ENCODE data around the gene ELF1. TPM values are rescaled to one million over a fixed set of nuclear protein-coding genes. Genes with fewer than 3 reads are reported as not detected.

The ELF1 gene
- total and polyA plus RNA-seq, 5 experiments from 2014 or later, result 127 to 200 (median 155) TPM

GRCh38 chr13:41002606-41003005 lies 16.5 kb downstream of the ELF1 start:
- Mint-ChIP-seq H3K27me3 (no peaks in the 10 kb centered on the region), H3K27ac (peak overlapping the region in 8 of 10 donors; percentile 49 to 94 (median 90)), H3K4me1 (peaks cover 35 to 90% (median 70%) of the 10 kb centered on the region in 4 donors), H3K9me3 (no peaks in the 10 kb centered on the region), H3K4me3 (peak overlapping the region in 2 of 10 donors; percentile 58 to 73), H3K36me3 (peaks cover 0 to 17% (median 5%) of the 10 kb centered on the region in 3 donors)
- POLR2A ChIA-PET, result interaction anchor here (0.7 to 2.0 kb wide), 9 partner anchors 10 to 310 kb away, joined by 3 to 7 read pairs (median 5); no protein-coding TSS in a partner anchor
- ATAC-seq, result no peak
- no peak for DNase-seq

- H3K27me3 Mint-ChIP-seq, result no peaks in the 10 kb centered on the region
- ATAC-seq, result peak in 1 of 2 donors; percentile 32
- peaks cover 0 to 23% (median 5%) of the 10 kb centered on the region in 3 donors for H3K36me3 Mint-ChIP-seq
- H3K4me1 Mint-ChIP-seq, result peaks cover 38 to 90% (median 72%) of the 10 kb centered on the region in 4 donors
- POLR2A ChIA-PET, result interaction anchor here (1.0 to 1.6 kb wide), 2 partner anchors 15 to 270 kb away, joined by 4 to 6 read pairs; no protein-coding TSS in a partner anchor
- DNase-seq, result no peak
- H3K4me3 Mint-ChIP-seq, result peak overlapping the region; percentile 20 to 80 (median 60)
- H3K9me3 Mint-ChIP-seq, result no peaks in the 10 kb centered on the region
- peak overlapping the region; percentile 67 to 94 (median 90) for H3K27ac Mint-ChIP-seq
These were observed 17.4 kb downstream of the ELF1 start for GRCh38 chr13:41001695-41002094.

- Mint-ChIP-seq H3K4me1 (peaks cover 37 to 93% (median 76%) of the 10 kb centered on the region in 4 donors), H3K36me3 (peaks cover 0 to 28% (median 5%) of the 10 kb centered on the region in 3 donors), H3K27ac (peak overlapping the region in 8 of 10 donors; percentile 6 to 92 (median 54)), H3K27me3 (no peaks in the 10 kb centered on the region), H3K9me3 (no peaks in the 10 kb centered on the region), H3K4me3 (peak overlapping the region in 6 of 10 donors; percentile 11 to 68 (median 36))
- POLR2A ChIA-PET, result no interaction called here
- no peak for ATAC-seq
- DNase-seq, result no peak
These were observed 19.7 kb downstream of the ELF1 start for GRCh38 chr13:40999416-40999815.

- Mint-ChIP-seq H3K4me1 (peaks cover 39 to 95% (median 80%) of the 10 kb centered on the region in 4 donors), H3K27me3 (no peaks in the 10 kb centered on the region), H3K4me3 (peak overlapping the region in 9 of 10 donors; percentile 10 to 63 (median 37)), H3K27ac (peak overlapping the region; percentile 31 to 93 (median 81)), H3K9me3 (no peaks in the 10 kb centered on the region), H3K36me3 (peaks cover 0 to 32% (median 5%) of the 10 kb centered on the region in 3 donors)
- POLR2A ChIA-PET, result interaction anchor here (0.6 to 1.0 kb wide), 3 partner anchors 12 to 22 kb away, joined by 3 to 4 read pairs (median 3); no protein-coding TSS in a partner anchor
- DNase-seq (no peak), ATAC-seq (no peak)
These were observed 22.6 kb downstream of the ELF1 start for GRCh38 chr13:40996426-40997092.

GRCh38 chr13:40995997-40996396 lies 23.1 kb downstream of the ELF1 start:
- H3K4me1 Mint-ChIP-seq, result peaks cover 36 to 95% (median 77%) of the 10 kb centered on the region in 4 donors
- ATAC-seq (no peak), DNase-seq (no peak)
- POLR2A ChIA-PET, result interaction anchor here (1.0 kb wide), 2 partner anchors 18 to 22 kb away, joined by 3 to 4 read pairs; no protein-coding TSS in a partner anchor
- H3K9me3 Mint-ChIP-seq, result no peaks in the 10 kb centered on the region
- H3K36me3 Mint-ChIP-seq, result peaks cover 0 to 32% (median 5%) of the 10 kb centered on the region in 3 donors
- peak overlapping the region in 3 of 10 donors; percentile 1 to 66 (median 10) for H3K4me3 Mint-ChIP-seq
- H3K27me3 Mint-ChIP-seq, result no peaks in the 10 kb centered on the region
- peak overlapping the region in 7 of 10 donors; percentile 17 to 93 (median 84) for H3K27ac Mint-ChIP-seq

GRCh38 chr13:40994581-40995230 lies 24.4 kb downstream of the ELF1 start:
- no peak for ATAC-seq
- H3K27ac Mint-ChIP-seq, result peak overlapping the region; percentile 79 to 93 (median 90)
- POLR2A ChIA-PET, result interaction anchor here (0.6 to 1.0 kb wide), 3 partner anchors 14 to 297 kb away, joined by 3 read pairs; no protein-coding TSS in a partner anchor
- no peaks in the 10 kb centered on the region for H3K9me3 Mint-ChIP-seq
- H3K4me3 Mint-ChIP-seq, result peak overlapping the region; percentile 2 to 66 (median 52)
- H3K4me1 Mint-ChIP-seq, result peaks cover 38 to 96% (median 82%) of the 10 kb centered on the region in 4 donors
- no peaks in the 10 kb centered on the region for H3K27me3 Mint-ChIP-seq
- H3K36me3 Mint-ChIP-seq, result peaks cover 0 to 29% (median 4%) of the 10 kb centered on the region in 3 donors
- DNase-seq, result no peak

GRCh38 chr13:40993987-40994386 lies 25.1 kb downstream of the ELF1 start:
- no peaks in the 10 kb centered on the region for H3K9me3 Mint-ChIP-seq
- POLR2A ChIA-PET, result interaction anchor here (2.2 to 2.4 kb wide), 2 partner anchors 11 to 19 kb away, joined by 5 to 6 read pairs; no protein-coding TSS in a partner anchor

GRCh38 chr13:40992678-40993518 lies 26.2 kb downstream of the ELF1 start:
- peaks cover 0 to 17% (median under 1%) of the 10 kb centered on the region in 3 donors for H3K36me3 Mint-ChIP-seq
- peaks cover 34 to 95% (median 79%) of the 10 kb centered on the region in 4 donors for H3K4me1 Mint-ChIP-seq
- no peaks in the 10 kb centered on the region for H3K27me3 Mint-ChIP-seq
- DNase-seq, result no peak
- POLR2A ChIA-PET, result interaction anchor here (2.2 to 2.4 kb wide), 2 partner anchors 12 to 18 kb away, joined by 5 to 6 read pairs; no protein-coding TSS in a partner anchor
- no peaks in the 10 kb centered on the region for H3K9me3 Mint-ChIP-seq
- ATAC-seq, result peak; percentile 49 to 72
- H3K4me3 Mint-ChIP-seq, result peak overlapping the region in 7 of 10 donors; percentile 8 to 54 (median 33)
- H3K27ac Mint-ChIP-seq, result peak overlapping the region; percentile 64 to 93 (median 90)

More at GRCh38 chr13:40993987-40994386, 25.1 kb downstream of the ELF1 start:
- peaks cover 0 to 22% (median 2%) of the 10 kb centered on the region in 3 donors for H3K36me3 Mint-ChIP-seq
- peak overlapping the region; percentile 79 to 93 (median 90) for H3K27ac Mint-ChIP-seq
- ATAC-seq, result peak in 1 of 2 donors; percentile 16
- no peaks in the 10 kb centered on the region for H3K27me3 Mint-ChIP-seq
- DNase-seq, result no peak
- peak overlapping the region in 7 of 10 donors; percentile 12 to 63 (median 26) for H3K4me3 Mint-ChIP-seq
- peaks cover 34 to 94% (median 76%) of the 10 kb centered on the region in 4 donors for H3K4me1 Mint-ChIP-seq

- H3K27me3 Mint-ChIP-seq, result no peaks in the 10 kb centered on the region
- ATAC-seq, result no peak
- POLR2A ChIA-PET, result interaction anchor here (1.2 kb wide), 1 partner anchor 9 kb away, joined by 4 read pairs; no protein-coding TSS in a partner anchor
- H3K4me1 Mint-ChIP-seq, result peaks cover 27 to 90% (median 68%) of the 10 kb centered on the region in 4 donors
- H3K27ac Mint-ChIP-seq, result peak overlapping the region; percentile 19 to 94 (median 67)
- peaks cover 0 to 2% (median 0%) of the 10 kb centered on the region in 3 donors for H3K36me3 Mint-ChIP-seq
- no peak for DNase-seq
- H3K4me3 Mint-ChIP-seq, result peak overlapping the region in 5 of 10 donors; percentile 8 to 53 (median 30)
- no peaks in the 10 kb centered on the region for H3K9me3 Mint-ChIP-seq
These were observed 31.4 kb downstream of the ELF1 start for GRCh38 chr13:40987606-40988280.

GRCh38 chr13:40986101-40986856 lies 32.8 kb downstream of the ELF1 start:
- no peak for ATAC-seq
- POLR2A ChIA-PET, result interaction anchor here (0.9 to 1.6 kb wide), 8 partner anchors 10 to 75 kb away, joined by 3 to 5 read pairs (median 3); partner anchors contain the start of genes ELF1 and WBP4

More at GRCh38 chr13:40986101-40986856, 32.8 kb downstream of the ELF1 start:
- Mint-ChIP-seq H3K4me3 (peak overlapping the region in 9 of 10 donors; percentile 35 to 99 (median 86)), H3K36me3 (peaks cover under 1 to 7% (median 5%) of the 10 kb centered on the region in 3 donors), H3K9me3 (no peaks in the 10 kb centered on the region), H3K27ac (peak overlapping the region; percentile 94 to 99 (median 96)), H3K27me3 (no peaks in the 10 kb centered on the region), H3K4me1 (peaks cover 25 to 82% (median 59%) of the 10 kb centered on the region in 4 donors)
- DNase-seq, result no peak
